Heart left ventricle (tissue), 16 donors: Measurements from ENCODE around the gene SLC16A8. TPM values are rescaled to one million over a fixed set of nuclear protein-coding genes. Genes with fewer than 3 reads are reported as not detected.

Experiments
- ATAC-seq, 4 donors: fragments of 200-7000 bp; cut with Tn5 transposase; one replicate each; pipeline ENCODE4 v1.9.1; 2020 to 2022; ENCODE audit warnings: moderate library complexity in 4 of 4, mild to moderate bottlenecking in 3 of 4, moderate number of reproducible peaks in 1 of 4
- DNase-seq, 5 donors: peaks; one replicate each; pipeline ENCODE4 v3.0.0-alpha.2; 2020
- H3K27ac ChIP-seq, 12 donors: fragments of 200-600 bp; sonication (generic) in 4 of 12; one replicate each; pipeline versions ENCODE4 v1.5.0 to v1.8.0; 2016 to 2022; ENCODE audit warnings: mild to moderate bottlenecking in 2 of 12
- H3K27me3 ChIP-seq, 9 donors: fragments of 200-600 bp; sonication (generic) in 2 of 9; one replicate each; pipeline versions ENCODE4 v1.5.1 to v1.8.0; 2016 to 2022; ENCODE audit warnings: mild to moderate bottlenecking in 3 of 9
- H3K36me3 ChIP-seq, 9 donors: fragments of 200-600 bp; sonication (generic) in 2 of 9; one replicate each; pipeline versions ENCODE4 v1.5.0 to v1.8.0; 2018 to 2022; ENCODE audit warnings: mild to moderate bottlenecking in 2 of 9
- H3K4me1 ChIP-seq, 12 donors: fragments of 200-600 bp; sonication (generic) in 4 of 12; one replicate each; pipeline versions ENCODE4 v1.5.0 to v1.8.0; 2016 to 2022; ENCODE audit warnings: mild to moderate bottlenecking in 3 of 12
- H3K4me3 ChIP-seq, 12 donors: fragments of 200-600 bp; sonication (generic) in 4 of 12; one replicate each; pipeline versions ENCODE4 v1.5.0 to v1.8.0; 2017 to 2022; ENCODE audit warnings: mild to moderate bottlenecking in 9 of 12, moderate library complexity in 4 of 12
- H3K9me3 ChIP-seq, 12 donors: fragments of 200-600 bp; sonication (generic) in 4 of 12; one replicate each; pipeline versions ENCODE4 v1.5.0 to v1.8.0; 2016 to 2022; ENCODE audit warnings: mild to moderate bottlenecking in 1 of 12
- CTCF ChIP-seq, 12 donors: fragments of 200-600 bp; sonication (generic) in 4 of 12; IDR thresholded peaks; one replicate each; pipeline versions ENCODE4 v1.5.0 to v1.8.0; 2018 to 2022; ENCODE audit warnings: antibody characterized with exemption in 12 of 12, mild to moderate bottlenecking in 5 of 12
- POLR2A ChIP-seq, 2 donors: fragments of 450-650 bp; IDR thresholded peaks; one replicate each; pipeline ENCODE4 v1.6.1; 2017; ENCODE audit warnings: antibody characterized with exemption in 2 of 2, mild to moderate bottlenecking in 2 of 2, moderate library complexity in 2 of 2
- WGBS, 4 donors: extraction: QIAGEN DNeasy Blood & Tissue Kit in 2 of 4; methylation state at CpG; one replicate each; pipeline versions ENCODE4 v1.1.5 to v1.1.7; 2013 to 2018; 5-methylcytosine and 5-hydroxymethylcytosine counted together
- intact Hi-C, 10 donors: fragments of 100-400 bp; cut with DNase I; formaldehyde crosslinking; loops; one replicate each; pipeline versions ENCODE4 v1.11.1 to v1.14.2; 2022
- polyA plus RNA-seq, 2 donors: library from polyadenylated mRNA; stranded (reverse); fragments of 200-250 nt; gene quantifications; one replicate each; pipeline ENCODE4 v1.2.3, GENCODE V29; 2013
- total RNA-seq, 9 donors: library from RNA; depleted of rRNA in 2 of 9; stranded (reverse); fragments of >200 nt in 2 of 9; fragmentation: NEBNext Ultra II Directional in 3 of 9; extraction: Animal tissue kit (Norgen Biotek cat#: 25700) in 3 of 9; gene quantifications; one replicate each; pipeline versions ENCODE4 v1.1.0 to v1.2.4, GENCODE V29; 2016 to 2023
- donor health status: ischemic (EF 13 %, LVEDD 7.1; RV severe dilation, severe dysfunction).
- donor health status: healthy with polysubstance abuse.
- donor health status: DM: no; HTN: yes; CAD: no.
- donor health status: DM: no; HTN: no; CAD: no.
- donor health status: ischemic (EF 25% LVEDD 6.9; RV normal size, moderate dysfunction).
- donor health status: ischemic (EF 25% LVEDD 5.7; RV mildly dilated, moderate dysfunction).
- donor health status: healthy.
- donor health status: DM: yes; HTN: yes; CAD: no.
- donor health status: ischemic (EF 35%, LVEDD 5.7; RV mildly dilated, moderate dysfunction).
- donor health status: nonischemic (EF 11% LVEDD 7.7; RV severe dilation, severe dysfunction).
- donor health status: DM: yes; HTN: yes; CAD: no.
- donor health status: PGD.
- donor health status: ischemic (EF 29% LVEDD 5.4; RV normal size, mild dysfunction).
- donor health status: nonischemic (EF 23%, LVEDD 6.1; RV moderate dilation, normal function).

Gene SLC16A8
- total and polyA plus RNA-seq, 11 donors = 0.34 TPM; not detected in 10

GRCh38 chr22:38067028-38067415, 17.0 kb downstream of the SLC16A8 start:
- 37 to 54% (median 46%) methylated on average over 8 of the region's 8 CpGs for WGBS, 4 donors
- Histone ChIP-seq H3K4me1 (peaks cover 0 to 47% (median 29%) of the 10 kb centered on the region in 12 donors), H3K27ac (peak overlapping the region in 1 of 12 donors; percentile 34), H3K27me3 (no peaks in the 10 kb centered on the region), H3K4me3 (no peak overlapping the region), H3K36me3 (peaks cover 0 to 61% (median 28%) of the 10 kb centered on the region in 9 donors), H3K9me3 (no peaks in the 10 kb centered on the region)
- no peak for TF ChIP-seq POLR2A (IDR thresholded peaks at IDR 0.05)
- TF ChIP-seq CTCF (IDR thresholded peaks at IDR 0.05) = no peak
- intact Hi-C loops = loop anchor here in 3 of 10 donors (5.0 to 10.0 kb wide), 4 partner anchors 168 to 608 kb away; partner anchors contain the start of gene DMC1 (in 1 of the 3)
- ATAC-seq (no peak), DNase-seq (peak in 2 of 5 donors; percentile 27 to 37)

GRCh38 chr22:38066381-38067027, 17.5 kb downstream of the SLC16A8 start:
- intact Hi-C loops = loop anchor here in 3 of 10 donors (5.0 to 10.0 kb wide), 4 partner anchors 168 to 608 kb away; partner anchors contain the start of gene DMC1 (in 1 of the 3)
- TF ChIP-seq CTCF (IDR thresholded peaks at IDR 0.05) = no peak
- TF ChIP-seq POLR2A (IDR thresholded peaks at IDR 0.05) = no peak
- Histone ChIP-seq H3K4me1 (peaks cover 0 to 47% (median 29%) of the 10 kb centered on the region in 12 donors), H3K27ac (peak overlapping the region in 1 of 12 donors; percentile 34), H3K9me3 (no peaks in the 10 kb centered on the region), H3K36me3 (peaks cover 0 to 56% (median 24%) of the 10 kb centered on the region in 9 donors), H3K27me3 (no peaks in the 10 kb centered on the region), H3K4me3 (no peak overlapping the region)
- ATAC-seq (no peak), DNase-seq (peak in 1 of 5 donors; percentile 44)
- 79 to 86% (median 83%) methylated on average over 13 of the region's 13 CpGs for WGBS, 4 donors

GRCh38 chr22:38065539-38065938, 18.4 kb downstream of the SLC16A8 start:
- TF ChIP-seq POLR2A (IDR thresholded peaks at IDR 0.05) (no peak), CTCF (IDR thresholded peaks at IDR 0.05) (no peak)
- Histone ChIP-seq H3K4me3 (no peak overlapping the region), H3K4me1 (peaks cover 0 to 43% (median 27%) of the 10 kb centered on the region in 12 donors), H3K36me3 (peaks cover 0 to 51% (median 26%) of the 10 kb centered on the region in 9 donors), H3K9me3 (no peaks in the 10 kb centered on the region), H3K27ac (no peak overlapping the region), H3K27me3 (no peaks in the 10 kb centered on the region)
- peak in 1 of 5 donors; percentile 37 for DNase-seq
- ATAC-seq = no peak
- intact Hi-C loops = loop anchor here in 3 of 10 donors (5.0 to 10.0 kb wide), 4 partner anchors 169 to 609 kb away; partner anchors contain the start of gene DMC1 (in 1 of the 3)
- 90 to 96% (median 95%) methylated on average over 8 of the region's 8 CpGs for WGBS, 4 donors

GRCh38 chr22:38062791-38063190, 21.2 kb downstream of the SLC16A8 start:
- Histone ChIP-seq H3K9me3 (no peaks in the 10 kb centered on the region), H3K4me3 (no peak overlapping the region), H3K27ac (peak overlapping the region in 4 of 12 donors; percentile 11 to 64 (median 62)), H3K27me3 (no peaks in the 10 kb centered on the region), H3K36me3 (peaks cover 0 to 58% (median 38%) of the 10 kb centered on the region in 9 donors), H3K4me1 (peaks cover 0 to 20% (median 8%) of the 10 kb centered on the region in 12 donors)
- intact Hi-C loops = loop anchor here in 3 of 10 donors (10.0 kb wide), 3 partner anchors 172 to 612 kb away; no protein-coding TSS in a partner anchor
- ATAC-seq = peak in 3 of 4 donors; percentile 35 to 60 (median 55)
- 53 to 72% (median 68%) methylated on average over 6 of the region's 6 CpGs for whole genome bisulfite sequencing, 4 donors
- no peak for TF ChIP-seq CTCF (IDR thresholded peaks at IDR 0.05)
- TF ChIP-seq POLR2A (IDR thresholded peaks at IDR 0.05) = no peak
- DNase-seq = no peak
